Measurements from ENCODE around the gene HHAT.

The HHAT gene

GRCh38 chr1:210600421-210601159 is 271.9 kb downstream of the HHAT start:
- no peak for DNase-seq (ENCODE audit: low read depth)

- no peak for DNase-seq (ENCODE audit: low read depth)
These were observed 274.4 kb downstream of the HHAT start for GRCh38 chr1:210603123-210603522.

- DNase-seq (ENCODE audit: low read depth) = no peak
These were observed 276.4 kb downstream of the HHAT start for GRCh38 chr1:210605099-210605498.

DNA sequence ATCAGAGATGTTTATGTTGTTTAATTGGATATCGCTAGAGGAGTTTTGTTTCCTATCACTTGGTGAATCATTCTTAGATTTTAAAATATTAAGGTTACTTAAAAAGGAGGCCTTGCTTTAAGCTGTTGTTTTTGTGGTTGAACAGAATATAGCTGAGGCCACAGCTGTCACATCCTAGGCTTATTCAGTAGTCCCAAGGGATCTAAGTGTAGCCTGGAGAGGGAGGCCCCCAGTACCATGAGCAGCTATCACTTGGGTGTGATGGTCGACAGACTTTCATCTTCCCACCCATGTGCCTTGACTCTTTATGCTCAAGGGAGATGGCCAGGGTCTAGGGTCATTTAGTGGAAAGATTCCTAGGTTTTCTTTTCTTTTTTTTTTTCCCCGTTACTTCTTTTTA is 278.7 kb downstream of the HHAT start:
- no peak for DNase-seq (ENCODE audit: low read depth)

- no peak for DNase-seq (ENCODE audit: low read depth)
These were observed 280.1 kb downstream of the HHAT start for GRCh38 chr1:210608767-210609166.

GRCh38 chr1:210616356-210616755 is 287.7 kb downstream of the HHAT start:
- no peak for DNase-seq (ENCODE audit: low read depth)

DNA sequence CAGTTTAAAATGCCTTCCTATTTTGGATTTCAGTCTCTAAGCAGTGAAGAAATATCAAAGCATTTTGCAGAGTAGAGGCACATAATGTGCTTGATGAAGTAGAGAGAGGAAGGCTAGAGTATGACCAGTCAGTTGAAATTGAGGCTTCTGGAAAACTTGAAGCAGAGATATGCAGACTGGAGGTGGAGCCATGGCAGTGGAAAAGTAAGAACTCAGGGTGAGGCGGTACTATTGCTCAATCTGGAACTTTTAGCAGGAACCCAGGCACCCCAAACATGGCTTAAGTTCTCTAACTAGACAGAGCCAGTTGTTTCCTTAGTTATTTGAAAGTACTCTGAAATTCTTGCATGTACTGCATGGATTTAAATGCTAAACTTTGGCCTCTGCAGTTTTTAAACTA is 288.6 kb downstream of the HHAT start:
- DNase-seq (ENCODE audit: low read depth) = no peak

DNA sequence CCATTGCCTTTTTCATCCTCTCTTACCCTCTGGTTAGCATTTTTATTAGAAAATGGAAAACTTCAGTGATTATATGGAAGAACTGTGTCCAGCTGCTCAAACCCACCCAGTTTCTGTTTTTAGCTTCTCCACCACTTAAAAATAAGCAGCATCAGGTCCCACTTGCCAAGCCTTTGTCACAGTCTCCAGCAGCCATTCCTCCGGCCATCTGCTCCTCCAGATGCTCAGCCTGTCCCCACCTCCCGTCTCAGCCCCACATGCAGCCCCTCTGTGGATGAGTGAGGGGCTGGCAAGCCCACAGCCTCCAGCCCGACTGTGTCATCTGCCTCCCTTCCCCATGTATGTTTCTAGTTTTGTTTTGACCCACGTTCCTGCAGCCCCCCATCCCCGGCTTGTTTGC is 289.7 kb downstream of the HHAT start:
- DNase-seq (ENCODE audit: low read depth) = no peak

GRCh38 chr1:210620867-210621488 is 292.3 kb downstream of the HHAT start:
- no peak for DNase-seq (ENCODE audit: low read depth)

GRCh38 chr1:210621712-210622111 is 293.0 kb downstream of the HHAT start:
- DNase-seq (ENCODE audit: low read depth) = no peak

GRCh38 chr1:210624722-210625121 is 296.0 kb downstream of the HHAT start:
- no peak for DNase-seq (ENCODE audit: low read depth)

- no peak for DNase-seq (ENCODE audit: low read depth)
These were observed 297.0 kb downstream of the HHAT start for GRCh38 chr1:210625715-210626114.

- no peak for DNase-seq (ENCODE audit: low read depth)
These were observed 297.6 kb downstream of the HHAT start for GRCh38 chr1:210626341-210626740.

GRCh38 chr1:210627755-210628154 is 299.1 kb downstream of the HHAT start:
- no peak for DNase-seq (ENCODE audit: low read depth)

DNA sequence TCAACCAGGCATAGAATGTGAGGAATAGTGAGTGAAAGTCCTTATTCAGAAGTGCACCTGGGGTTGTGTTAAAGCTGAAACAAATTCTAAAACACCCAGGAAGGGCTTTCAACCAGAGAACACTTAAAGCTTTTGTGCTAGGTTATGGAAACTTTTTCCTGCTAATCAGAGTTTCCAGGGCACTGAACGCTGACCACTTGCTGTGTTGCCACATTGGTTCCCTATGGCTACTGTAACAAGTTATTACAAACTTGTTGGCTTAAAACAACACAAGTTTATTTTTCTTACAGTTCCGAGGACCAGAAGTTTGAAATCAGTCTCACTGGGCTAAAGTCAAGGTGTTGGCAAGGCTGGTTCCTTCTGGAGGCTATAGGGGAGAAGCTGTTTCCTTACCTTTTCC is 300.6 kb downstream of the HHAT start:
- DNase-seq (ENCODE audit: low read depth) = no peak

DNA sequence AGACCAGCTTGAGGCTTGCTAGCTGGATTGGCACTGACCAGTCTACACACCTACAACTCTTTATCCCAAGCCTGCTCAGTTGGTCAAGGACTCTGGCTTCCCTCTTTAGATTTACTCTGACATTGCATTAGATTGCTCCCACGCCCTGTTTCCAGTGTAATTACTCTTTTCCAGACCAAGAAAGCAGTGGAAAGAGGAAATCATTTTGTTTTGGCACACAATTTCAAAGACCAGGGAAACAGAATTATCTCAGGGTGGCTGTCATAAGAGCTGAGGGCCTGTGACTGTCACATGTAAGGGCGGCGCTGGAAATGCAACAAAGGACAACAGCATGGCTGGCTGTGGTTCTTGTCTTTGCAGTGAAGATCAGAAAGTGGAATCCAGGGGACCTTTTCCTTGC is 302.7 kb downstream of the HHAT start:
- no peak for DNase-seq (ENCODE audit: low read depth)

GRCh38 chr1:210633140-210633539 is 304.4 kb downstream of the HHAT start:
- no peak for DNase-seq (ENCODE audit: low read depth)

DNA sequence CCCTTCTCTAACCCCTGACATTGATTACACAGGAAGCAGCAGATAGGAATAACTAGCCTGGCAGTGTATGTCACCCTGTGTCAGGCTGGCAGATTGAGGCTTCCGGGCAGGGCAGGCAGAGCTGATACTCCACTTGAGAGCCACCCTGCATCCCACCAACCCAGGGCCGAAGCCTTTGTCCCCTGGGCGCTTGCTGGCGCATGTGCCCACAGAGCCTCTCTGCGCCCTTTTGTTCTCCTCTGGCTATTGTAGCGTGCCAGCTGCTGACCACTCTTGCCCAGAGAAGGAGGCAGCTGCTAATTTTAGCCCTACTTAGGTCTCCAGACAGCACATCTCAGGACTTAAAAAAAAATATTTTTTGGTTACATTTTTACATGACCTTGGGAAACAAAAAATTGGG is 304.9 kb downstream of the HHAT start:
- no peak for DNase-seq (ENCODE audit: low read depth)

- no peak for DNase-seq (ENCODE audit: low read depth)
These were observed 306.4 kb downstream of the HHAT start for GRCh38 chr1:210635108-210635507.

GRCh38 chr1:210641582-210641981 is 312.9 kb downstream of the HHAT start:
- DNase-seq (ENCODE audit: low read depth) = no peak

DNA sequence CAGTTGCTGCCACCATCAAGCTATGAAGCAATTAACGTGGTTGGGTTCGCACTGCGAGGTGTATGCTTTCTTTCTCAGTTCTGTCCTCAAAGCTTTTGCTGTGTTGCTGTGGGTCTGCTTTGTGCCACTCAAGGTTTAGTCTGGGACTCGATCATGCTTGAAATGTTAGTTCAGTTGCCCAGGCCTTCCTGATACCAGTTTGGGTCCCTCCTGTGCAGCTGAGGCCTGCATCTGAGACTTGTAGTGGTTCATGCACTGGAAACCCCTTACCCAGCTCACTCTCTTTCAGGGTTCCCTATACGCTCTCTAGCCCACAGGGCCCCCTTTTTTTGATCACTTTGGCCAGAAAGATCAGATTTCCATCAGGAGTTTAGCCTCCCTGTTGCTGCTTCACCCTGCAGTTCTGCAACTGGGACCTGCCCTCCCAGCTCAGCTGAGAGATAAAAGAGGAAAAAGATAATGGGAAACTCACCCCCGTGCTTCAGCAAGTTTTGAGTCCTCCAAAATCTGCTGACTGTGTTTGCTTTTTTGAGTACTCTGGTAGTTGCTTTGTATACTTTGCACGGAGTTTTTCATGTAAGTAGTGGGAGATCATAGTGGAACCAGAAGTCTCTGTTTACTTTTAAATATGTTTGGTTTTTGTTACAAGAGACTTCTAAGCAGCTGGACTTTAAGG is 317.0 kb downstream of the HHAT start:
- DNase-seq (ENCODE audit: low read depth) = no peak

GRCh38 chr1:210646258-210646616 is 317.5 kb downstream of the HHAT start:
- no peak for DNase-seq (ENCODE audit: low read depth)
